Cardiac fibroblast (primary cell): Measurements from ENCODE around the gene RBM4.

Experiments used
- DNase-seq, 2 donors: peaks; one replicate each; pipeline versions ENCODE4 v3.0.0 to v3.0.0-alpha.2; 2010; ENCODE audit warnings: low read depth in 2 of 2
- H3K4me3 ChIP-seq, 2 donors: replicated peaks in 1 of 2; 1 replicate in 1 of 2; 2 replicates in 1 of 2; pipeline ENCODE4 v1.5.1; 2011; ENCODE audit warnings: low read depth in 2 of 2, low read length in 2 of 2, mild to moderate bottlenecking in 2 of 2, moderate library complexity in 1 of 2
- TF ChIP-seq, protein P1 (sequence below): IDR thresholded peaks from one replicate; pipeline ENCODE4 v1.5.1; 2011; ENCODE audit warnings: low read depth, mild to moderate bottlenecking, low read length, inconsistent platforms

Gene RBM4

DNA sequence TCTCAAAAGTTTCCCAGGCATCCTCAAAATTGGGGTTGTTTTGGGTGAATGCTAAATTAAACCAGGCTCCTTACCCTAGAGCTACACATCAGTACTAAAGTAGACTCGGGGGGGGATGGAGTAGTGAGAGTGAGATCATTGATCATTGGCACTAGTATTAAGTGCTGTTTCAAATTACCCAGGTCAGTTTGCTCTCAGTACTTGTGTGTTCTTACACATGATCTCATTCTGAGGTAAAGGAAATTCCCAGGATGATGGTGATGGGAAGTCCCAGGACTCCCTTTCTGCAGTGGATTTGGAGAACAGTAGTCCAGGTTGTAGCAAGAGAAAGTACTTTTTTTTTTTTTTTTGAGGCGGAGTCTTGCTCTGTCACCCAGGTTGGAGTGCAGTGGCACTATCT is 12.5 kb downstream of the RBM4 start:
- no peak overlapping the region for H3K4me3 ChIP-seq
- peak in 1 of 2 donors; percentile 30 for DNase-seq
- TF ChIP-seq, protein P1, sequence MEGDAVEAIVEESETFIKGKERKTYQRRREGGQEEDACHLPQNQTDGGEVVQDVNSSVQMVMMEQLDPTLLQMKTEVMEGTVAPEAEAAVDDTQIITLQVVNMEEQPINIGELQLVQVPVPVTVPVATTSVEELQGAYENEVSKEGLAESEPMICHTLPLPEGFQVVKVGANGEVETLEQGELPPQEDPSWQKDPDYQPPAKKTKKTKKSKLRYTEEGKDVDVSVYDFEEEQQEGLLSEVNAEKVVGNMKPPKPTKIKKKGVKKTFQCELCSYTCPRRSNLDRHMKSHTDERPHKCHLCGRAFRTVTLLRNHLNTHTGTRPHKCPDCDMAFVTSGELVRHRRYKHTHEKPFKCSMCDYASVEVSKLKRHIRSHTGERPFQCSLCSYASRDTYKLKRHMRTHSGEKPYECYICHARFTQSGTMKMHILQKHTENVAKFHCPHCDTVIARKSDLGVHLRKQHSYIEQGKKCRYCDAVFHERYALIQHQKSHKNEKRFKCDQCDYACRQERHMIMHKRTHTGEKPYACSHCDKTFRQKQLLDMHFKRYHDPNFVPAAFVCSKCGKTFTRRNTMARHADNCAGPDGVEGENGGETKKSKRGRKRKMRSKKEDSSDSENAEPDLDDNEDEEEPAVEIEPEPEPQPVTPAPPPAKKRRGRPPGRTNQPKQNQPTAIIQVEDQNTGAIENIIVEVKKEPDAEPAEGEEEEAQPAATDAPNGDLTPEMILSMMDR: no peak

DNA sequence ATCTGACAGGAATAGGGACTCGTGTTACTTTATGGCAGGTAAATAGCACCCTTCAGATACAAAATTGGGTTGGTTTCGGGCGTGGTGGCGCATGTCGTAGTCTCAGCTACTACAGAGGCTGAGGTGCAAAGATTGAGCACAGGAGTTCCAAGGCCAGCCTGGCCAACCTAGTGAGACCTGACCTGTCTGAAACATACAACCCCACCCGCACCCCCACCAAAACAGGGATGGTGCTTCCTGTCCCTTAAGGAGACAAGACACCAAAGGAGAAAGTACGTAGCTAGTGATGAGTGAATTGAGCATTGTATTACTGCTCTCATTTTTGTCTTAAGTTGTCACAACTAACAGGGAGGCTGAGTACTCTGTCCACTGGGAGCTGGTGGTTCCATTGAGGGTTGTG is 14.1 kb downstream of the RBM4 start:
- TF ChIP-seq, protein P1: no peak
- H3K4me3 ChIP-seq: no peak overlapping the region
- DNase-seq: no peak

DNA sequence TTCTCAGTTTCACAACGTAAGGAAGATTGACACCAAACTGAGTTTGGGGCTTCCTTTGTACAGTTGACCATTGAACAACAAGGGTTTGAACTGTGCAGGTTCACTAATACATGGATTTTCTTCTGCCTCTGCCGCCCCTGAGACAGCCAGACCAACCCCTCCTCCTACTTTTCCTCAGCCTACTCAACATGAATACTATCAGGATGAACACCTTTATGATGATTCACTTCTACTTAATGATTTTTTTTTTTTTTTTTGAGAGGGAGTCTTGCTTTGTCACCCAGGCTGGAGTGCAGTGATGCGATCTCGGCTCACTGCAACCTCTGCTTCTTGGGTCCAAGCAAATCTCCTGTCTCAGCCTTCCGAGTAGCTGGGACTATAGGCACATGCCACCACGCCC is 14.6 kb downstream of the RBM4 start:
- TF ChIP-seq, protein P1: no peak
- no peak overlapping the region for H3K4me3 ChIP-seq
- DNase-seq: no peak

DNA sequence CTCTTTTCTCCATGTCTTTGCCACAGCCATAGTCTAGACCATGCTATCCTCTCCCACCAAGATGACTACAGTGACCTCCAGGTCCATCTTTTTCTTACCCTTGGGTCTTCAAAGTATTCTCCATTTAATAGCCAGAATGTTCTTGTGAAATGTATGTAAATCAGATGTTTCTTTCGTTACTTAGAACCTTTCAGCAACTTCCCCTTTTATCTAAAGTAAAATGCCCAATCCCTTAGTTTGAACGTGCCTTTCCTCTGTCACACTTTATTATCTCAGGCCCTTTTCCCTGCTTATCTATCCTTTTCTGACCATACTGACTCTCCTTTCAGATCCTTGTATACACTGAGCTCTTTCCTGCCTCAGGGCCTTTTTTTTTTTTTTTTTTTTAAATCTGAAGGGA is 21.3 kb downstream of the RBM4 start:
- no peak for DNase-seq
- H3K4me3 ChIP-seq: no peak overlapping the region
- TF ChIP-seq, protein P1: no peak

DNA sequence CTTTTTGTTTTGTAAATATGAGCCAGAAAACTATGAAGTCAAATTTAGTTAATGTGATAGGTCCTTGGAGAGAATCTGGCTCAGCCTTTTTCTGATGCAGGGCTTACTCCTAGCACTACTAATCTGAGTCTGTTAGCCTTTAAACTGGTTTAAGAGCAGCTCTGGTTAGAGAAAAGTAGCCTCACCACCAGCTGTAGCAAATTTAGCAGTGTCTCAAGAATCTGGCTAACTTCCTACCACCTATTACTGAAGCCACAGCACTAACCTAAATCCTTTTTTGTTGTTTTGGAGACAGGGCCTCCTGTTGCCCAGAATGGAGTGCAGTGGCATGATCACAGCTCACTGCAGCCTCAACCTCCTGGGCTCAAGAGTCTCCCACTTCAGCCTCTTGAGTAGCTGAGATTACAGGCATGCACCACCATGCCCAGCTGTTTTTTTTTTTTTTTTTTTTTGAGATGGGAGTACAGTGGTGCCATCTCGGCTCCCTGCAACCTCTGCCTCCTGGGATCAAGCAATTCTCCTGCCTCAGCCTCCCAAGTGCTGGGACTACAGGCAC is 25.3 kb downstream of the RBM4 start:
- H3K4me3 ChIP-seq: no peak overlapping the region
- TF ChIP-seq, protein P1: no peak
- DNase-seq: no peak

DNA sequence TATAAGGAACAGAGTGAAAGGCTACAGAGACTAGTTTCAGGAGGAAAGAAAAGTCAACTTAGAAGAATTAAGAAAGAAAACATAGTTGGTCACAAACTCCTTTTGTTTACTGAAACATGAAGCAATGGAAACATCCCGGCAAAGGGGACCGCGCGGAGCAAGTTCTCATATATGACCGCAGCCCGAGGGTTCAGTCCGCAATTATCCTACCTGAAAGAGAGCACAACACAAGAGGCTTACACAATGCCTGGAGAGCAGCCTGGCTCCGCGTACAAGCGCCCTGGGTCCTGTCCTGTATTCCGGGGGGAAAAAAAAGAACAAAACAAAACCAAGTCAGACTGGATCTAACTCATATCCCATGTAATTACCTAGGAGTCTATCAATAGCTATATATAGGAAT is 26.9 kb downstream of the RBM4 start:
- TF ChIP-seq, protein P1: no peak
- no peak overlapping the region for H3K4me3 ChIP-seq
- no peak for DNase-seq

DNA sequence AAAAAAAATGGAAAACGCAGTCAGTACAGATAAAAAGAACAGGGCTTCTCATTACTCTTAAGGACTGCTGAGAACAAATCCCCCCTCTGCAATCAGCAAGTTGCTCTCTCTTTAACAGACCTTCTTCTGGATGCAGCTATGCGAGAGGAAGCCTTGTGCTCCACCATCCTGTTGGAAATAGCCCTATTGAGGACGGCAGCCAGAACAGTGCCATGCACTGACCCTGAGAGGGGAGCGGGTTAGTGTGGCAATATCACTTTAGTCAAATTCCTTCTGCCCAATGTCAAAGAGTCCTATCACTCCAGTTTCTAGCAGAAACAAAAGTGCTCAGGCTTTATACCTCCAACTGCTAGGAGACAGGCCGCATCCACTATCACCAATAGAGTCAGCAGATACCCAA is 32.3 kb downstream of the RBM4 start:
- TF ChIP-seq, protein P1: no peak
- DNase-seq: no peak
- no peak overlapping the region for H3K4me3 ChIP-seq
